Ishikawa (cell line): ENCODE measurements around the gene ITLN1.

Source experiments
- CEBPB ChIP-seq: IDR thresholded peaks from 2 replicates; pipeline ENCODE4 v1.6.1; 2012
- CREB1 ChIP-seq: IDR thresholded peaks from 2 replicates; pipeline ENCODE4 v1.6.1; 2012; ENCODE audit warnings: low read depth
- EGR1 ChIP-seq: IDR thresholded peaks from 2 replicates; pipeline ENCODE4 v1.6.1; 2012
- EP300 ChIP-seq: IDR thresholded peaks from 2 replicates; pipeline ENCODE4 v1.6.1; 2012; ENCODE audit warnings: borderline replicate concordance
- FOXM1 ChIP-seq: IDR thresholded peaks from 2 replicates; pipeline ENCODE4 v1.6.1; 2012; ENCODE audit warnings: low read depth, borderline replicate concordance
- MAX ChIP-seq: IDR thresholded peaks from 2 replicates; pipeline ENCODE4 v1.6.1; 2012
- NFIC ChIP-seq: IDR thresholded peaks from 2 replicates; pipeline ENCODE4 v1.6.1; 2012
- RAD21 ChIP-seq: IDR thresholded peaks from 2 replicates; pipeline ENCODE4 v1.6.1; 2012; ENCODE audit warnings: low read depth
- REST ChIP-seq: IDR thresholded peaks from 2 replicates; pipeline ENCODE4 v1.6.1; 2012; ENCODE audit warnings: low read depth, mild to moderate bottlenecking
- TAF1 ChIP-seq: IDR thresholded peaks from 2 replicates; pipeline ENCODE4 v1.6.1; 2012; ENCODE audit warnings: low read depth, mild to moderate bottlenecking
- TCF12 ChIP-seq: IDR thresholded peaks from 2 replicates; pipeline ENCODE4 v1.6.1; 2012; ENCODE audit warnings: low read depth
- TEAD4 ChIP-seq: IDR thresholded peaks from 2 replicates; pipeline ENCODE4 v1.6.1; 2012
- USF1 ChIP-seq: IDR thresholded peaks from 2 replicates; pipeline ENCODE4 v1.6.1; 2012
- YY1 ChIP-seq: IDR thresholded peaks from 2 replicates; pipeline ENCODE4 v1.6.1; 2012; ENCODE audit warnings: low read depth
- ZBTB7A ChIP-seq: IDR thresholded peaks from 2 replicates; pipeline ENCODE4 v1.6.1; 2012; ENCODE audit warnings: low read depth

The ITLN1 gene

GRCh38 chr1:160850541-160850940 lies 34.4 kb downstream of the ITLN1 start:
- TF ChIP-seq USF1 (no peak), TAF1 (no peak), RAD21 (no peak)

GRCh38 chr1:160846281-160846680 lies 38.7 kb downstream of the ITLN1 start:
- TF ChIP-seq FOXM1 (no peak), RAD21 (no peak), MAX (no peak), USF1 (no peak)

- TF ChIP-seq CREB1, result no peak
- no peak for TF ChIP-seq TCF12
- no peak for TF ChIP-seq RAD21
- no peak for TF ChIP-seq ZBTB7A
- TF ChIP-seq REST, result no peak
- no peak for TF ChIP-seq FOXM1
- TF ChIP-seq EP300, result no peak
- no peak for TF ChIP-seq USF1
- no peak for TF ChIP-seq EGR1
- TF ChIP-seq TAF1, result no peak
- no peak for TF ChIP-seq YY1
- TF ChIP-seq NFIC, result no peak
- no peak for TF ChIP-seq MAX
- TF ChIP-seq TEAD4, result no peak
- TF ChIP-seq CEBPB, result no peak
These were observed 40.3 kb downstream of the ITLN1 start for GRCh38 chr1:160844447-160845232.

GRCh38 chr1:160841079-160841478 lies 43.9 kb downstream of the ITLN1 start:
- TF ChIP-seq EP300, result no peak
- no peak for TF ChIP-seq EGR1
- TF ChIP-seq FOXM1, result no peak
- TF ChIP-seq TCF12, result no peak
- no peak for TF ChIP-seq CREB1
- TF ChIP-seq ZBTB7A, result no peak
- TF ChIP-seq NFIC, result no peak
- no peak for TF ChIP-seq YY1
- no peak for TF ChIP-seq TEAD4
- no peak for TF ChIP-seq RAD21
- TF ChIP-seq TAF1, result no peak
- no peak for TF ChIP-seq CEBPB
- no peak for TF ChIP-seq USF1
- no peak for TF ChIP-seq REST

GRCh38 chr1:160839746-160840145 lies 45.2 kb downstream of the ITLN1 start:
- no peak for TF ChIP-seq EGR1

- TF ChIP-seq MAX (no peak), TCF12 (no peak), USF1 (no peak), RAD21 (no peak), TEAD4 (no peak), CREB1 (no peak), TAF1 (no peak), REST (no peak), NFIC (no peak), YY1 (no peak), EP300 (no peak), ZBTB7A (no peak)
These were observed 46.1 kb downstream of the ITLN1 start for GRCh38 chr1:160838888-160839287.
